NCI-H460 (cell line): ENCODE measurements around the gene POMT2. TPM values are rescaled to one million over a fixed set of nuclear protein-coding genes. Genes with fewer than 3 reads are reported as not detected.

Experiments used
- DNase-seq: peaks from one replicate; pipeline ENCODE4 v3.0.0-alpha.2; 2016; ENCODE audit warnings: low read depth; ENCODE audit errors: extremely low read depth
- small RNA-seq, 2 experiments: library from RNA; depleted of rRNA; stranded (forward); fragments of <200 nt; gene quantifications; one replicate each; pipeline ENCODE3, GENCODE V24; 2014
- total RNA-seq: library from RNA; depleted of rRNA; stranded (reverse); fragments of >200 nt; shearing (Covaris generic); gene quantifications from 2 replicates; pipeline ENCODE4 v1.2.3, GENCODE V29; 2014; rRNA removed

The POMT2 gene
- total RNA-seq, 1 experiment from 2014 or later, result 17.5 TPM

- DNase-seq, result no peak
Measured at GRCh38 chr14:77242752-77243151, 77.9 kb downstream of the POMT2 start.

- no peak for DNase-seq
Measured at GRCh38 chr14:77241955-77242354, 78.7 kb downstream of the POMT2 start.

GRCh38 chr14:77240336-77240915 is 80.3 kb downstream of the POMT2 start:
- DNase-seq, result no peak

GRCh38 chr14:77239412-77239811 is 81.3 kb downstream of the POMT2 start:
- no peak for DNase-seq

- no peak for DNase-seq
Measured at GRCh38 chr14:77238996-77239395, 81.7 kb downstream of the POMT2 start.

GRCh38 chr14:77238356-77238755 is 82.3 kb downstream of the POMT2 start:
- DNase-seq, result no peak

GRCh38 chr14:77236814-77237213 is 83.9 kb downstream of the POMT2 start:
- no peak for DNase-seq

GRCh38 chr14:77231721-77232120 is 89.0 kb downstream of the POMT2 start:
- DNase-seq, result no peak

- DNase-seq, result no peak
Measured at GRCh38 chr14:77230914-77231313, 89.8 kb downstream of the POMT2 start.

GRCh38 chr14:77228056-77228455 is 92.6 kb downstream of the POMT2 start:
- no peak for DNase-seq

- no peak for DNase-seq
Measured at GRCh38 chr14:77225892-77226557, 94.7 kb downstream of the POMT2 start.

GRCh38 chr14:77225254-77225653 is 95.4 kb downstream of the POMT2 start:
- DNase-seq, result no peak

Small RNA genes lying within 50 kb of the gene (small RNA-seq; reads per million reads assigned to genes)
- 0 reads per million in 2 experiments for gene MIR1260A

Other genes starting within 250 kb of the POMT2 start
- 16.6 and 17.9 TPM in 2 replicates for gene CIPC, start 222.6 kb downstream of the POMT2 start, total RNA-seq
- not detected in 2 replicates for gene ZDHHC22, start 179.1 kb downstream of the POMT2 start, total RNA-seq
- not detected in 2 replicates for gene TMEM63C, start 139.1 kb downstream of the POMT2 start, total RNA-seq
- not detected in 2 replicates for gene NGB, start 49.7 kb downstream of the POMT2 start, total RNA-seq
- 22.6 and 26.8 TPM in 2 replicates for gene GSTZ1, start 153 bp upstream of the POMT2 start, total RNA-seq
- 27.8 TPM in 2 replicates for gene TMED8, start 56.2 kb upstream of the POMT2 start, total RNA-seq
- gene SAMD15, start 56.5 kb upstream of the POMT2 start, total RNA-seq, result 0.75 and 2.0 TPM in 2 replicates
- 0.20 and 0.32 TPM in 2 replicates for gene NOXRED1, start 102.6 kb upstream of the POMT2 start, total RNA-seq
- 17.9 and 21.1 TPM in 2 replicates for gene VIPAS39, start 136.7 kb upstream of the POMT2 start, total RNA-seq
- 119 and 120 TPM in 2 replicates for gene AHSA1, start 137.2 kb upstream of the POMT2 start, total RNA-seq
- 0.17 and 0.29 TPM in 2 replicates for gene ISM2, start 177.9 kb upstream of the POMT2 start, total RNA-seq